Kidney epithelial cell (primary cell): Measurements from ENCODE around the gene CD37. TPM values are rescaled to one million over a fixed set of nuclear protein-coding genes. Genes with fewer than 3 reads are reported as not detected.

Source experiments
- DNase-seq: peaks from one replicate; pipeline ENCODE4 v3.0.0-alpha.2; 2010; ENCODE audit warnings: low read depth
- H3K27me3 ChIP-seq: 2 replicates; pipeline ENCODE4 v1.6.0; 2011; ENCODE audit warnings: low read length; ENCODE audit not compliant: control insufficient read depth, insufficient read depth
- H3K36me3 ChIP-seq: 2 replicates; pipeline ENCODE4 v1.5.1; 2011; ENCODE audit warnings: low read length; ENCODE audit not compliant: control insufficient read depth, insufficient read depth
- H3K4me3 ChIP-seq: 2 replicates; pipeline ENCODE4 v1.5.1; 2011; ENCODE audit warnings: low read depth, mild to moderate bottlenecking, control low read depth, low read length
- CTCF ChIP-seq: IDR thresholded peaks from 2 replicates; pipeline ENCODE4 v1.5.1; 2011; ENCODE audit warnings: mild to moderate bottlenecking, moderate library complexity, low read length, control low read depth, inconsistent platforms; ENCODE audit not compliant: insufficient read depth, poor library complexity, severe bottlenecking
- total RNA-seq: library from RNA; depleted of rRNA; stranded (reverse); fragments of >200 nt; gene quantifications from 2 replicates; pipeline ENCODE4 v1.2.3, GENCODE V29; 2015

CD37 gene
- total RNA-seq, 1 donor from 2014 or later: not detected

GRCh38 chr19:49362048-49362928, 27.1 kb downstream of the CD37 start, which contains the start of gene TEAD2:
Gene TEAD2, minus strand, starts transcription at chr19:49362416. Its CDS starts 2,341 bp downstream, at chr19:49360075.
- no peaks in the 10 kb centered on the region for H3K27me3 ChIP-seq
- no peak for TF ChIP-seq CTCF
- no peaks in the 10 kb centered on the region for H3K36me3 ChIP-seq
- DNase-seq: no peak
- peak within 1 kb of the TSS; percentile 90 for H3K4me3 ChIP-seq

- H3K27me3 ChIP-seq: no peaks in the 10 kb centered on the region
- no peaks in the 10 kb centered on the region for H3K36me3 ChIP-seq
- H3K4me3 ChIP-seq: peak overlapping the region; percentile 90
- DNase-seq: no peak
- no peak for TF ChIP-seq CTCF
These were observed 27.7 kb downstream of the CD37 start for GRCh38 chr19:49362929-49363267.

- Histone ChIP-seq H3K27me3 (no peaks in the 10 kb centered on the region), H3K4me3 (peak within 1 kb of the TSS; percentile 90), H3K36me3 (no peaks in the 10 kb centered on the region)
- peak; percentile 14 for TF ChIP-seq CTCF
- peak; percentile 92 for DNase-seq
These were observed 28.3 kb downstream of the CD37 start, which contains the start of gene DKKL1 for GRCh38 chr19:49363268-49364082. Gene DKKL1, plus strand, starts transcription at chr19:49363877. Its CDS starts 122 bp downstream, at chr19:49363999.

- no peaks in the 10 kb centered on the region for H3K27me3 ChIP-seq
- peak overlapping the region; percentile 4 for H3K4me3 ChIP-seq
- no peaks in the 10 kb centered on the region for H3K36me3 ChIP-seq
- no peak for TF ChIP-seq CTCF
- no peak for DNase-seq
These were observed 29.0 kb downstream of the CD37 start for GRCh38 chr19:49364083-49364737.

- Histone ChIP-seq H3K4me3 (no peak overlapping the region), H3K36me3 (no peaks in the 10 kb centered on the region), H3K27me3 (no peaks in the 10 kb centered on the region)
- TF ChIP-seq CTCF: no peak
- no peak for DNase-seq
These were observed 30.9 kb downstream of the CD37 start for GRCh38 chr19:49366110-49366509.
